PC-3 (cell line): ENCODE measurements around the gene NMRAL1. TPM values are rescaled to one million over a fixed set of nuclear protein-coding genes. Genes with fewer than 3 reads are reported as not detected.
A peak's percentile ranks its signal among the peaks of the same experiment; 100 is the strongest.

ENCODE experiments used
- ATAC-seq: fragments of 200-7000 bp; cut with Tn5 transposase; 2 replicates; pipeline ENCODE4 v1.9.1; 2020; ENCODE audit warnings: mild to moderate bottlenecking, moderate library complexity
- BruUV-seq: library from RNA; stranded (reverse); fragments of 400-500 nt; replicated peaks from 2 replicates; lab custom pipeline; 2021; lab: Mats Ljungman, UMichigan
- CTCF ChIA-PET: fragments of 300-600 bp; sonication (Branson Sonifier 250); formaldehyde crosslinking; loops from one replicate; lab custom pipeline; 2022; ENCODE audit warnings: antibody characterized with exemption; lab: Charles Lee
- POLR2A ChIA-PET: fragments of 300-600 bp; sonication (Branson Sonifier 250); formaldehyde crosslinking; loops from one replicate; lab custom pipeline; 2022; ENCODE audit warnings: antibody characterized with exemption; ENCODE audit not compliant: unreplicated experiment; lab: Charles Lee
- DNase-seq: peaks from one replicate; pipeline ENCODE4 v3.0.0-alpha.2; 2015
- H2AFZ ChIP-seq: fragments of 300-600 bp; sonication (generic); 2 replicates; pipeline ENCODE4 v1.6.0; 2016; ENCODE audit warnings: antibody characterized with exemption, low read length
- H3F3A ChIP-seq: fragments of 300-600 bp; sonication (generic); one replicate; pipeline ENCODE4 v1.6.0; 2017; ENCODE audit warnings: antibody characterized with exemption, low read length, control low read depth, mild to moderate bottlenecking; ENCODE audit not compliant: unreplicated experiment
- H3K27ac ChIP-seq: fragments of 300-600 bp; sonication (generic); 2 replicates; pipeline ENCODE4 v1.5.1; 2016; ENCODE audit warnings: mild to moderate bottlenecking, low read length
- H3K27me3 ChIP-seq: fragments of 300-600 bp; sonication (generic); 2 replicates; pipeline ENCODE4 v1.6.1; 2016; ENCODE audit warnings: low read length, mixed read lengths
- H3K36me3 ChIP-seq: fragments of 300-600 bp; sonication (generic); 2 replicates; pipeline ENCODE4 v1.6.1; 2016; ENCODE audit warnings: low read depth, mixed run types, low read length, mixed read lengths
- H3K4me1 ChIP-seq: fragments of 300-600 bp; sonication (generic); 2 replicates; pipeline ENCODE4 v1.5.1; 2016; ENCODE audit warnings: low read length; ENCODE audit not compliant: insufficient read depth
- H3K4me2 ChIP-seq: fragments of 300-600 bp; sonication (generic); 2 replicates; pipeline ENCODE4 v1.6.0; 2016; ENCODE audit warnings: low read length
- H3K4me3 ChIP-seq: fragments of 300-600 bp; sonication (generic); 2 replicates; pipeline ENCODE4 v1.5.1; 2016; ENCODE audit warnings: mild to moderate bottlenecking, low read length, mixed read lengths
- H3K79me2 ChIP-seq: fragments of 300-600 bp; sonication (generic); 2 replicates; pipeline ENCODE4 v1.6.1; 2017; ENCODE audit warnings: low read length, mixed read lengths
- H3K9ac ChIP-seq: fragments of 300-600 bp; sonication (generic); 2 replicates; pipeline ENCODE4 v1.6.0; 2016; ENCODE audit warnings: mild to moderate bottlenecking, low read length
- H3K9me2 ChIP-seq: fragments of 300-600 bp; sonication (generic); replicated peaks from 2 replicates; pipeline ENCODE4 v1.6.1; 2016; ENCODE audit warnings: mixed run types, low read length, mixed read lengths
- H3K9me3 ChIP-seq: fragments of 300-600 bp; sonication (generic); 2 replicates; pipeline ENCODE4 v1.6.1; 2016; ENCODE audit warnings: low read length, mixed read lengths
- H4K20me1 ChIP-seq: fragments of 300-600 bp; sonication (generic); 2 replicates; pipeline ENCODE4 v1.6.1; 2016; ENCODE audit warnings: low read length, mixed read lengths
- EZH2 ChIP-seq: fragments of 300-600 bp; sonication (generic); IDR thresholded peaks from one replicate; pipeline ENCODE4 v1.6.1; 2017; ENCODE audit warnings: antibody characterized with exemption, mild to moderate bottlenecking, low read length; ENCODE audit not compliant: unreplicated experiment
- EZH2phosphoT487 ChIP-seq: fragments of 300-600 bp; sonication (generic); IDR thresholded peaks from 2 replicates; pipeline ENCODE4 v1.6.1; 2018; ENCODE audit warnings: mild to moderate bottlenecking, antibody characterized with exemption, low read length, borderline replicate concordance
- intact Hi-C: fragments of 100-400 bp; cut with micrococcal nuclease; formaldehyde crosslinking; loops from 2 replicates; pipeline ENCODE4 v1.9.0; 2023
- total RNA-seq: library from RNA; depleted of rRNA; stranded (reverse); fragments of >200 nt; gene quantifications from 2 replicates; pipeline ENCODE4 v1.2.3, GENCODE V29; 2014
- TF ChIP-seq, protein P1 (sequence below): fragments of 300-600 bp; sonication (generic); conservative IDR thresholded peaks from 2 replicates; pipeline ENCODE4 v1.5.1; 2017; ENCODE audit warnings: antibody characterized with exemption, low read depth, mild to moderate bottlenecking, low read length

NMRAL1 gene
- total RNA-seq, 1 experiment from 2014 or later: 92.6 TPM

- H3K9ac ChIP-seq: no peak overlapping the region
- H3K4me2 ChIP-seq: no peak overlapping the region
- H2AFZ ChIP-seq: no peak overlapping the region
- no peaks in the 10 kb centered on the region for H3K9me3 ChIP-seq
- ChIA-PET CTCF (no interaction called here), POLR2A (no interaction called here)
- no peaks in the 10 kb centered on the region for H3F3A ChIP-seq
- TF ChIP-seq EZH2phosphoT487 (no peak), EZH2 (no peak)
- TF ChIP-seq, protein P1, sequence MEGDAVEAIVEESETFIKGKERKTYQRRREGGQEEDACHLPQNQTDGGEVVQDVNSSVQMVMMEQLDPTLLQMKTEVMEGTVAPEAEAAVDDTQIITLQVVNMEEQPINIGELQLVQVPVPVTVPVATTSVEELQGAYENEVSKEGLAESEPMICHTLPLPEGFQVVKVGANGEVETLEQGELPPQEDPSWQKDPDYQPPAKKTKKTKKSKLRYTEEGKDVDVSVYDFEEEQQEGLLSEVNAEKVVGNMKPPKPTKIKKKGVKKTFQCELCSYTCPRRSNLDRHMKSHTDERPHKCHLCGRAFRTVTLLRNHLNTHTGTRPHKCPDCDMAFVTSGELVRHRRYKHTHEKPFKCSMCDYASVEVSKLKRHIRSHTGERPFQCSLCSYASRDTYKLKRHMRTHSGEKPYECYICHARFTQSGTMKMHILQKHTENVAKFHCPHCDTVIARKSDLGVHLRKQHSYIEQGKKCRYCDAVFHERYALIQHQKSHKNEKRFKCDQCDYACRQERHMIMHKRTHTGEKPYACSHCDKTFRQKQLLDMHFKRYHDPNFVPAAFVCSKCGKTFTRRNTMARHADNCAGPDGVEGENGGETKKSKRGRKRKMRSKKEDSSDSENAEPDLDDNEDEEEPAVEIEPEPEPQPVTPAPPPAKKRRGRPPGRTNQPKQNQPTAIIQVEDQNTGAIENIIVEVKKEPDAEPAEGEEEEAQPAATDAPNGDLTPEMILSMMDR: peak; percentile 51
- intact Hi-C loops: no loop called here
- H3K27ac ChIP-seq: no peak overlapping the region
- H4K20me1 ChIP-seq: no peaks in the 10 kb centered on the region
- no peaks in the 10 kb centered on the region for H3K4me1 ChIP-seq
- peak; percentile 78 for ATAC-seq
- no peak overlapping the region for H3K4me3 ChIP-seq
- H3K36me3 ChIP-seq: peaks cover 4% of the 10 kb centered on the region; the same call in 1 of the 2 replicates
- no peaks in the 10 kb centered on the region for H3K9me2 ChIP-seq
- H3K27me3 ChIP-seq: no peaks in the 10 kb centered on the region
- no TSS peak for BruUV-seq
- peak; percentile 44 for DNase-seq
- no peaks in the 10 kb centered on the region for H3K79me2 ChIP-seq
Observed at GRCh38 chr16:4511441-4512082, 37.1 kb upstream of the NMRAL1 start.

GRCh38 chr16:4510747-4511426 lies 36.5 kb upstream of the NMRAL1 start:
- BruUV-seq: no TSS peak
- no peak overlapping the region for H2AFZ ChIP-seq
- ATAC-seq (no peak), DNase-seq (no peak)
- H3F3A ChIP-seq: no peaks in the 10 kb centered on the region
- H3K9me3 ChIP-seq: no peaks in the 10 kb centered on the region
- H4K20me1 ChIP-seq: no peaks in the 10 kb centered on the region
- no peak overlapping the region for H3K9ac ChIP-seq
- ChIA-PET CTCF (no interaction called here), POLR2A (no interaction called here)
- no peaks in the 10 kb centered on the region for H3K9me2 ChIP-seq
- intact Hi-C loops: no loop called here
- no peak overlapping the region for H3K4me2 ChIP-seq
- H3K27ac ChIP-seq: no peak overlapping the region
- H3K4me3 ChIP-seq: no peak overlapping the region
- H3K4me1 ChIP-seq: no peaks in the 10 kb centered on the region
- TF ChIP-seq, protein P1: no peak
- TF ChIP-seq EZH2: no peak
- no peak for TF ChIP-seq EZH2phosphoT487
- no peaks in the 10 kb centered on the region for H3K27me3 ChIP-seq
- H3K79me2 ChIP-seq: no peaks in the 10 kb centered on the region
- H3K36me3 ChIP-seq: peaks cover 5% of the 10 kb centered on the region; the same call in 1 of the 2 replicates

DNA sequence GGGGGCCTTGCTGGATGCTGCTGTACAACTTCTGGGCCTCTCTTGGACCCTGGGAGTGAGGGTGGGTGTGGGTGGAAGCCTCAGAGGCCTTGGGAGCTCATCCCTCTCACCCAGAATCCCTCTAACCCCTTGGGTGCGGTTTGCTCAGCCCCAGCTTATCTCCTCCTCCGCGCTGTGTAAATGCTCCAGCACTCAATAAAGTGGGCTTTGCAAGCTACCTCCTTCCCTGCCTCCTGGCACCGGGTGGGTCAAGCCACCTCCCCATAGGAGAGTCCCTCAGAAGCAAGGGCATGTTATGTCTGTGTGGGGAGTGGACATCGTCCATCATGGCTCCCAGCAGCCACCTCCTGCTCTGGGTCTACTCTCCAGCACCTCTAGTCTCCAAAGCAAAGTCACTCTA lies 35.7 kb upstream of the NMRAL1 start:
- H3K4me3 ChIP-seq: no peak overlapping the region
- BruUV-seq: no TSS peak
- H3K79me2 ChIP-seq: no peaks in the 10 kb centered on the region
- ATAC-seq (no peak), DNase-seq (no peak)
- H3K36me3 ChIP-seq: peaks cover 7% of the 10 kb centered on the region; the same call in 1 of the 2 replicates
- no peak overlapping the region for H3K9ac ChIP-seq
- ChIA-PET POLR2A (no interaction called here), CTCF (no interaction called here)
- H3K4me2 ChIP-seq: no peak overlapping the region
- H3K27ac ChIP-seq: no peak overlapping the region
- H3K4me1 ChIP-seq: no peaks in the 10 kb centered on the region; the same call in 1 of the 2 replicates
- intact Hi-C loops: no loop called here
- H3K9me3 ChIP-seq: no peaks in the 10 kb centered on the region
- H2AFZ ChIP-seq: no peak overlapping the region
- H3F3A ChIP-seq: no peaks in the 10 kb centered on the region
- TF ChIP-seq EZH2phosphoT487: no peak
- no peak for TF ChIP-seq EZH2
- TF ChIP-seq, protein P1: no peak
- H4K20me1 ChIP-seq: no peaks in the 10 kb centered on the region
- H3K27me3 ChIP-seq: no peaks in the 10 kb centered on the region
- H3K9me2 ChIP-seq: no peaks in the 10 kb centered on the region
